Endothelial cell of umbilical vein (primary cell): ENCODE data around the gene ADCY5. TPM values are rescaled to one million over a fixed set of nuclear protein-coding genes. Genes with fewer than 3 reads are reported as not detected.

ENCODE experiments used
- BruUV-seq: library from RNA; stranded (reverse); fragments of 400-500 nt; replicated peaks from 2 replicates; lab custom pipeline; 2021; lab: Mats Ljungman, UMichigan
- CTCF ChIA-PET: fragments of 300-600, 350-600 bp; sonication (Branson Sonifier 250); formaldehyde crosslinking; loops from one replicate; lab custom pipeline; 2021; ENCODE audit warnings: antibody characterized with exemption, inconsistent platforms; lab: Charles Lee
- POLR2A ChIA-PET: fragments of 300-600, 350-600 bp; sonication (Branson Sonifier 250); formaldehyde crosslinking; loops from one replicate; lab custom pipeline; 2021; ENCODE audit warnings: antibody characterized with exemption, inconsistent platforms; lab: Charles Lee
- DNase-seq: peaks from one replicate; pipeline ENCODE4 v3.0.0-alpha.2; 2011; ENCODE audit warnings: low read depth, low spot score
- FAIRE-seq: peaks from 2 replicates; lab custom pipeline; 2011; peaks lifted over from hg19 to GRCh38; lab: Jason Lieb, UNC
- H2AFZ ChIP-seq: 2 replicates; pipeline ENCODE4 v1.6.0; 2012; ENCODE audit warnings: low read depth, low read length, control low read depth, inconsistent platforms
- H3K27ac ChIP-seq: 2 replicates; pipeline ENCODE4 v1.5.1; 2011; ENCODE audit warnings: low read depth, mild to moderate bottlenecking, control low read depth, low read length, moderate library complexity; ENCODE audit not compliant: insufficient read depth
- H3K27me3 ChIP-seq, 2 experiments: 2 replicates each; pipeline versions ENCODE4 v1.6.0 to v1.6.1; 2011; ENCODE audit warnings: low read length in 2 of 2, mixed read lengths in 1 of 2; ENCODE audit not compliant: control insufficient read depth in 2 of 2, insufficient read depth in 2 of 2
- H3K36me3 ChIP-seq, 2 experiments: 2 replicates in 1 of 2; 3 replicates in 1 of 2; pipeline ENCODE4 v1.5.1; 2011; ENCODE audit warnings: low read length in 2 of 2, mild to moderate bottlenecking in 1 of 2, moderate library complexity in 1 of 2; ENCODE audit not compliant: control insufficient read depth in 2 of 2, insufficient read depth in 2 of 2; ENCODE audit errors: extremely low read depth in 1 of 2
- H3K4me1 ChIP-seq: 3 replicates; pipeline ENCODE4 v1.5.1; 2011; ENCODE audit warnings: mild to moderate bottlenecking, low read length; ENCODE audit not compliant: control insufficient read depth, insufficient read depth; ENCODE audit errors: extremely low read depth
- H3K4me2 ChIP-seq: 2 replicates; pipeline ENCODE4 v1.6.1; 2011; ENCODE audit warnings: low read length, control low read depth, mixed read lengths; ENCODE audit not compliant: insufficient read depth
- H3K4me3 ChIP-seq, 3 experiments: fragments of 200-600 bp in 1 of 3; sonication (generic), shearing (Covaris generic) in 1 of 3; replicated peaks in 1 of 3; 2 replicates each; pipeline ENCODE4 v1.5.1; 2011 to 2016; ENCODE audit warnings: control low read depth in 3 of 3, low read length in 3 of 3, mild to moderate bottlenecking in 2 of 3, inconsistent platforms in 1 of 3, low read depth in 1 of 3, moderate library complexity in 1 of 3; ENCODE audit not compliant: insufficient read depth in 1 of 3
- H3K79me2 ChIP-seq: 2 replicates; pipeline ENCODE4 v1.6.0; 2012; ENCODE audit warnings: low read length, inconsistent platforms; ENCODE audit not compliant: control insufficient read depth, insufficient read depth
- H3K9ac ChIP-seq: replicated peaks from 2 replicates; pipeline ENCODE3; 2011; ENCODE audit warnings: low read length, control low read depth; ENCODE audit not compliant: insufficient read depth; ENCODE audit errors: extremely low read depth
- H3K9me1 ChIP-seq: replicated peaks from 3 replicates; pipeline ENCODE4 v1.6.0; 2011; ENCODE audit warnings: mild to moderate bottlenecking, low read length; ENCODE audit not compliant: control insufficient read depth, insufficient read depth; ENCODE audit errors: extremely low read depth
- H3K9me3 ChIP-seq: replicated peaks from 2 replicates; pipeline ENCODE4 v1.5.1; 2012; ENCODE audit warnings: low read length, inconsistent platforms; ENCODE audit not compliant: control insufficient read depth, insufficient read depth
- H4K20me1 ChIP-seq: replicated peaks from 2 replicates; pipeline ENCODE3; 2011; ENCODE audit warnings: mild to moderate bottlenecking, low read length; ENCODE audit not compliant: control insufficient read depth, insufficient read depth; ENCODE audit errors: extremely low read depth
- CTCF ChIP-seq, 2 donors: IDR thresholded peaks; 1 replicate in 1 of 2; 2 replicates in 1 of 2; pipeline ENCODE4 v1.5.1; 2011; ENCODE audit warnings: low read length in 2 of 2, mild to moderate bottlenecking in 2 of 2, moderate library complexity in 2 of 2, control low read depth in 1 of 2, inconsistent platforms in 1 of 2, low read depth in 1 of 2; ENCODE audit not compliant: insufficient read depth in 1 of 2; ENCODE audit errors: extremely low read depth in 1 of 2
- EZH2 ChIP-seq: IDR thresholded peaks from 2 replicates; pipeline ENCODE4 v1.6.1; 2012; ENCODE audit warnings: borderline replicate concordance, low read depth, mild to moderate bottlenecking, moderate library complexity, low read length, inconsistent platforms; ENCODE audit not compliant: severe bottlenecking
- FOS ChIP-seq: IDR thresholded peaks from 2 replicates; pipeline ENCODE4 v1.6.1; 2011; ENCODE audit warnings: mild to moderate bottlenecking, low read length, moderate library complexity, borderline replicate concordance; ENCODE audit not compliant: insufficient read depth
- GATA2 ChIP-seq: IDR thresholded peaks from 2 replicates; pipeline ENCODE4 v1.7.0; 2011; ENCODE audit warnings: low read depth, mild to moderate bottlenecking, moderate library complexity, mixed read lengths, low read length; ENCODE audit not compliant: insufficient read length, insufficient read depth
- JUN ChIP-seq: IDR thresholded peaks from 2 replicates; pipeline ENCODE4 v1.6.1; 2011; ENCODE audit warnings: borderline replicate concordance, low read depth; ENCODE audit not compliant: insufficient read length, insufficient read depth
- MAX ChIP-seq: IDR thresholded peaks from 2 replicates; pipeline ENCODE4 v1.6.1; 2011; ENCODE audit not compliant: insufficient read depth, insufficient read length
- MYC ChIP-seq: IDR thresholded peaks from one replicate; pipeline ENCODE4 v1.6.1; 2011; ENCODE audit warnings: mild to moderate bottlenecking, low read depth, low read length
- POLR2A ChIP-seq: IDR thresholded peaks from 2 replicates; pipeline ENCODE4 v1.6.1; 2012; ENCODE audit warnings: low read depth, mild to moderate bottlenecking, control low read depth, low read length
- POLR2AphosphoS5 ChIP-seq: IDR thresholded peaks from 2 replicates; pipeline ENCODE4 v1.6.1; 2012; ENCODE audit warnings: low read depth, mild to moderate bottlenecking, control low read depth, low read length, moderate library complexity; ENCODE audit not compliant: insufficient read depth
- dilution Hi-C: fragments of 300-500 bp; cut with MboI; formaldehyde crosslinking; loops from one replicate; pipeline ENCODE4 v1.15.0; 2019; ENCODE audit warnings: low sequenced_read_pairs; ENCODE audit not compliant: extremely low pct_ligation_motif_present
- intact Hi-C: fragments of 100-400 bp; cut with micrococcal nuclease; formaldehyde crosslinking; loops from one replicate; pipeline ENCODE4 v1.10.0; 2022
- polyA plus RNA-seq, 4 experiments: library from polyadenylated mRNA; depleted of rRNA in 3 of 4; stranded (reverse) in 3 of 4; unstranded in 1 of 4; fragments of >200 nt; gene quantifications; 2 replicates each; pipeline versions ENCODE4 v1.2.1 to v1.2.3, GENCODE V29; 2011 to 2012; ENCODE audit warnings: missing spikeins in 1 of 4
- total RNA-seq: library from RNA; stranded (reverse); gene quantifications from 2 replicates; pipeline ENCODE4 v1.2.3, GENCODE V29; 2021

Gene ADCY5
- total and polyA plus RNA-seq, 2 donors (not counting 3 experiments of a cell fraction or from before 2014, with no cell fraction given) = 0.01 TPM; not detected in 1

- Histone ChIP-seq H3K4me1 (no peaks in the 10 kb centered on the region), H3K79me2 (no peaks in the 10 kb centered on the region), H3K4me3 (no peak overlapping the region), H3K9me3 (no peaks in the 10 kb centered on the region), H3K9ac (no peak overlapping the region), H2AFZ (no peak overlapping the region), H3K36me3 (no peaks in the 10 kb centered on the region), H3K27ac (no peak overlapping the region), H3K27me3 (peaks cover 0 to 6% of the 10 kb centered on the region in 2 experiments), H3K9me1 (no peaks in the 10 kb centered on the region), H3K4me2 (no peak overlapping the region), H4K20me1 (no peaks in the 10 kb centered on the region)
- CTCF ChIA-PET = interaction anchor here (0.6 kb wide), 1 partner anchor 58 kb away, joined by 3 read pairs; no protein-coding TSS in a partner anchor
- FAIRE-seq (no peak), DNase-seq (no peak)
- dilution Hi-C loops = no loop called here
- BruUV-seq = no TSS peak
- intact Hi-C loops = no loop called here
- no peak for TF ChIP-seq POLR2A
- no peak for TF ChIP-seq MYC
- POLR2A ChIA-PET = no interaction called here
Observed at GRCh38 chr3:123388042-123388441, 60.8 kb downstream of the ADCY5 start.

DNA sequence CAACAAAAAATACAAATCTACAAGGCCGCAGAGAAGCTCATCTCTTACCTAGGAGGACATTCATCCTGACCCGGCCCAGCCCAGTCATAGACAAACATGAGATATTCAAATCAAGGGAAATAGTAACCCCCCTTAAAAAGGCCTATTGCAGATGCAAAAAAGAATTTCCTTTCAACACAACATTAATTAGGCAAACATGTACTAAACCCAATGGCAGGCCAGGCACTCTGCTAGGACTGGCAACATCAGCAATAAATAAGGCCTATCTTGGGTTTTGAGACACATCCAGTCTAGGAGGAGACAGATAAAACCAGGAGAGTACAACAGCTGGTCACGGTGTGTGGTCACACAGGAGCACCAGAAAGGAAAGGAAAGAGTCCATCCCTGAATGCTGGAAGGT lies 61.4 kb downstream of the ADCY5 start:
- Histone ChIP-seq H3K9ac (no peak overlapping the region), H4K20me1 (no peaks in the 10 kb centered on the region), H3K27ac (no peak overlapping the region), H3K27me3 (peaks cover 0 to 6% of the 10 kb centered on the region in 2 experiments), H3K4me2 (no peak overlapping the region), H3K4me1 (no peaks in the 10 kb centered on the region), H3K36me3 (no peaks in the 10 kb centered on the region), H3K4me3 (no peak overlapping the region), H3K79me2 (no peaks in the 10 kb centered on the region), H2AFZ (no peak overlapping the region), H3K9me1 (no peaks in the 10 kb centered on the region), H3K9me3 (no peaks in the 10 kb centered on the region)
- FAIRE-seq (no peak), DNase-seq (no peak)
- no TSS peak for BruUV-seq
- dilution Hi-C loops (no loop called here), intact Hi-C loops (no loop called here)
- TF ChIP-seq GATA2 (no peak), JUN (no peak), MAX (no peak), FOS (no peak), CTCF (IDR thresholded peaks at IDR 0.05; ENCODE audit: extremely low read depth in 1 of 2, insufficient read depth in 1 of 2, low read depth in 1 of 2, low read length in 2 of 2) (no peak), MYC (no peak), POLR2AphosphoS5 (no peak), POLR2A (no peak), EZH2 (no peak)
- ChIA-PET POLR2A (no interaction called here), CTCF (interaction anchor here (0.6 kb wide), 1 partner anchor 58 kb away, joined by 3 read pairs; no protein-coding TSS in a partner anchor)
